Uterus (tissue), 4 donors: ENCODE data around the gene TK2. TPM values are rescaled to one million over a fixed set of nuclear protein-coding genes. Genes with fewer than 3 reads are reported as not detected.

Experiments used
- DNase-seq, 2 donors: peaks; one replicate each; pipeline ENCODE4 v3.0.0-alpha.2; 2019 to 2020
- H3K27ac ChIP-seq, 2 donors: fragments of 200-600 bp; sonication (generic); 1 replicate in 1 of 2; 2 replicates in 1 of 2; pipeline ENCODE4 v1.5.1; 2016 to 2018
- H3K27me3 ChIP-seq, 2 donors: fragments of 200-600 bp; sonication (generic); one replicate each; pipeline ENCODE4 v1.5.1; 2018 to 2019; ENCODE audit warnings: control low read depth in 1 of 2
- H3K36me3 ChIP-seq, 2 donors: fragments of 200-600 bp; sonication (generic); one replicate each; pipeline ENCODE4 v1.5.1; 2019; ENCODE audit warnings: control low read depth in 1 of 2
- H3K4me1 ChIP-seq, 2 donors: fragments of 200-600 bp; sonication (generic); one replicate each; pipeline ENCODE4 v1.5.1; 2018 to 2019; ENCODE audit warnings: control low read depth in 1 of 2
- H3K4me3 ChIP-seq, 2 donors: fragments of 200-600 bp; sonication (generic); 1 replicate in 1 of 2; 2 replicates in 1 of 2; pipeline ENCODE4 v1.5.1; 2018 to 2019; ENCODE audit warnings: mild to moderate bottlenecking in 1 of 2
- H3K9me3 ChIP-seq, 2 donors: fragments of 200-600 bp; sonication (generic); one replicate each; pipeline ENCODE4 v1.5.1; 2019; ENCODE audit warnings: control low read depth in 1 of 2
- CTCF ChIP-seq, 4 experiments: fragments of 200-600 bp in 2 of 4; fragments of 450-650 bp in 2 of 4; sonication (generic) in 2 of 4; IDR thresholded peaks; one replicate each; pipeline ENCODE4 v1.5.1; 2016 to 2019; ENCODE audit warnings: antibody characterized with exemption in 4 of 4, mild to moderate bottlenecking in 2 of 4, moderate library complexity in 1 of 4
- POLR2A ChIP-seq, 2 donors: fragments of 450-650 bp; IDR thresholded peaks; one replicate each; pipeline ENCODE4 v1.6.1; 2016; ENCODE audit warnings: antibody characterized with exemption in 2 of 2, mild to moderate bottlenecking in 1 of 2, moderate library complexity in 1 of 2
- intact Hi-C: fragments of 100-400 bp; cut with DNase I; formaldehyde crosslinking; loops from one replicate; pipeline ENCODE4 v1.15.1; 2023; ENCODE audit warnings: low total_unique reads
- total RNA-seq, 4 donors: library from RNA; depleted of rRNA in 3 of 4; stranded (reverse); fragments of >200 nt in 3 of 4; gene quantifications; one replicate each; pipeline versions ENCODE4 v1.1.0 to v1.2.4, GENCODE V29; 2014 to 2023
- donor health status: DM: yes; HTN: yes; CAD: no.

The TK2 gene
- total RNA-seq, 4 donors from 2014 or later, result 13.6 to 52.6 (median 39.2) TPM

DNA sequence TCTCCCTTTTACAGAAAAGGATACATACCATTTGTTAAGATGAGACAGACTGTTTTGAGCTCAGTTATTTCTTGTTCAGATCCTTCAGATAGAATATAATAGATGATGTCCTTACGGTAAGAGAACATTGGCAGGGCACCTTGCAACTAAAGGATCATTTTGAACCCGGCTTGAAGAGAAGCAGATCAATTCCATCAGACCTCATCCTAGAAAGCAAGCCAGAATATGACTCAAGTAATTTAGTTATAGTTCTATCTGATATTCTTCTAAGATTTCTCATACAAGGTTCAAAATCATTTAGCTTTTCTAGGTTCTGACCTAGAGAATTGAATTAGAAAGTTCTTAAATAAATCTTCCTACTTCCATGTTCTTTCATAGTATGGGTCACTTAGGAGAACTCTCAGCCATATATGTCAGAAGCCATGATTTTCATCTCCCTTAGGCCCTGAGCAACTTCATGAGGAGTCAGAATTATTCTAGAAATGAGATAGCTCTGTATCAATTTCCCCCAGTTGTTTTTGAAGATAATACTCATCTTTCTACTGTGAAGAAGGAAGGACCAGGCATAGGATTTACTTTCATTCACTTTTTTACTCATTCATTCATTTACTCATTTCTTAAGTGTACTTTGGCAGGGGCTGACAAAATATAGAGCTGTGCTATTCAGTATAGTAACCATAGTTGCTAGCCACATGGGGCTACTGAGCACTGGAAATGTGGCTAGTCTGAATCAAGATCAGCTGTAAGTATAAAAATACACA, 13.8 kb upstream of the TK2 start:
- intact Hi-C loops, result no loop called here
- Histone ChIP-seq H3K27ac (no peak overlapping the region), H3K9me3 (no peaks in the 10 kb centered on the region), H3K4me3 (no peak overlapping the region), H3K4me1 (no peaks in the 10 kb centered on the region), H3K27me3 (no peaks in the 10 kb centered on the region), H3K36me3 (no peaks in the 10 kb centered on the region)
- no peak for DNase-seq
- TF ChIP-seq CTCF (IDR thresholded peaks at IDR 0.05), result no peak
- TF ChIP-seq POLR2A (IDR thresholded peaks at IDR 0.05), result no peak

DNA sequence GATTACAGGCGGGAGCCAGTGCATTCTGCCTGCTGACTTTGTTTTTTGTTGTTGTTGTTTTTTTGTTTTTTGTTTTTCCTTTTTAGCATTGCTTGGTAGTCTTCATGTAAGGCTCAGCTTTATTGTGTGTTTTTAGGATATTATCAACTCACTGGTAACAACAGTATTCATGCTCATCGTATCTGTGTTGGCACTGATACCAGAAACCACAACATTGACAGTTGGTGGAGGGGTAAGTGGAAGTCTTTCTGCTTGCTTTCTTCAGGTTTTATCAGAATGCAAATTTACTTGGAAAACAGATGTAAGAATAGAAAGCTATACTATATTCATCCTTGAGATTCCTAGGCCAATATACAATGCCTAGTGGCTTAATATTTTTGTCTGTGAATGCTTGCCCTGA, 13.1 kb upstream of the TK2 start:
- intact Hi-C loops, result no loop called here
- DNase-seq, result no peak
- no peaks in the 10 kb centered on the region for H3K9me3 ChIP-seq
- no peak for TF ChIP-seq CTCF (IDR thresholded peaks at IDR 0.05)
- TF ChIP-seq POLR2A (IDR thresholded peaks at IDR 0.05), result no peak
- no peak overlapping the region for H3K27ac ChIP-seq
- no peaks in the 10 kb centered on the region for H3K36me3 ChIP-seq
- no peaks in the 10 kb centered on the region for H3K27me3 ChIP-seq
- H3K4me3 ChIP-seq, result no peak overlapping the region
- no peaks in the 10 kb centered on the region for H3K4me1 ChIP-seq

GRCh38 chr16:66562409-66562808, 12.5 kb upstream of the TK2 start:
- Histone ChIP-seq H3K4me3 (no peak overlapping the region), H3K27me3 (no peaks in the 10 kb centered on the region), H3K36me3 (no peaks in the 10 kb centered on the region), H3K4me1 (no peaks in the 10 kb centered on the region), H3K27ac (no peak overlapping the region), H3K9me3 (no peaks in the 10 kb centered on the region)
- no peak for DNase-seq
- intact Hi-C loops, result no loop called here
- no peak for TF ChIP-seq POLR2A (IDR thresholded peaks at IDR 0.05)
- peak in 1 of 4 experiments; percentile 10 for TF ChIP-seq CTCF (IDR thresholded peaks at IDR 0.05)

DNA sequence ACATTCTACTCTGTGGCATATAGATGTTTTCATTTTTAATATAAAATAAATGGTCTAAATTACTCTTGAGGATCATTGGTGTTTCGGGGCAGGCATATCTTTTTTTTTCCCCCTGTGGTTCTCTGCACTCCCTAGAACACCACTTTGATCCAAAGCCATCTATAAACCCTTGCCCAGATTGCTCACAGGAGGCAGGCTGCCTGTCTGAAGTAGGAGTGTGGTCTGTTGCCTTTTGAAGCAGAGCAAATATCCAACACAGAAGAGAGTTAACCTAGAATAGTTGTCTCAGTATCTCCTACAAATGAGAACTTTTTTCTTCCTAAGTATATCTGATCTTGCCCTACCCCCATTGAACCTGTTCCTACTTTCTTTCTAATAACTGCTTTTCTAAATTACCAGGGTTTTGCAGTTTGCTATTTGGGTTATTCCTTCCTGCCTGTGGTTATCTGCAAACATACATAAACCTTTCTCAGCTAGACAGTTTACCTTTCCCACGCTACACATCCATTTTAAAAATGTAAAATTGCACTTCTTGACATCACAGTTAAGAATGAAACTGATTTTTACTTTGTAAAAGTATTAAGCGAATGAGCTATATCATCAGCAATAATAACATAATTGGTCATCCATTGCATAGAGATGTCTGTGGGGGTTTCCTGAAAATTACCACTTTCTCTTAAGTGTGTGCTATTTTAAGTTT, 11.6 kb upstream of the TK2 start:
- no peak for DNase-seq
- intact Hi-C loops, result no loop called here
- TF ChIP-seq POLR2A (IDR thresholded peaks at IDR 0.05), result no peak
- no peak for TF ChIP-seq CTCF (IDR thresholded peaks at IDR 0.05)
- H3K9me3 ChIP-seq, result no peaks in the 10 kb centered on the region
- no peak overlapping the region for H3K27ac ChIP-seq
- H3K27me3 ChIP-seq, result no peaks in the 10 kb centered on the region
- no peaks in the 10 kb centered on the region for H3K4me1 ChIP-seq
- no peak overlapping the region for H3K4me3 ChIP-seq
- no peaks in the 10 kb centered on the region for H3K36me3 ChIP-seq

- Histone ChIP-seq H3K4me1 (no peaks in the 10 kb centered on the region), H3K27me3 (no peaks in the 10 kb centered on the region), H3K27ac (no peak overlapping the region), H3K9me3 (no peaks in the 10 kb centered on the region), H3K36me3 (no peaks in the 10 kb centered on the region), H3K4me3 (no peak overlapping the region)
- intact Hi-C loops, result no loop called here
- no peak for DNase-seq
- TF ChIP-seq CTCF (IDR thresholded peaks at IDR 0.05) (no peak), POLR2A (IDR thresholded peaks at IDR 0.05) (no peak)
These were observed 10.2 kb upstream of the TK2 start for GRCh38 chr16:66560107-66560506.
